Erythroblast (primary cell): ENCODE results near the gene CKM.

Experiments used
- GATA1 ChIP-seq: IDR thresholded peaks from 2 replicates; pipeline ENCODE4 v1.6.1; 2011; ENCODE audit warnings: low read depth, mild to moderate bottlenecking, control low read depth, low read length, moderate library complexity
- POLR2A ChIP-seq: IDR thresholded peaks from 2 replicates; pipeline ENCODE4 v1.6.1; 2011; ENCODE audit warnings: mild to moderate bottlenecking, low read length

DNA sequence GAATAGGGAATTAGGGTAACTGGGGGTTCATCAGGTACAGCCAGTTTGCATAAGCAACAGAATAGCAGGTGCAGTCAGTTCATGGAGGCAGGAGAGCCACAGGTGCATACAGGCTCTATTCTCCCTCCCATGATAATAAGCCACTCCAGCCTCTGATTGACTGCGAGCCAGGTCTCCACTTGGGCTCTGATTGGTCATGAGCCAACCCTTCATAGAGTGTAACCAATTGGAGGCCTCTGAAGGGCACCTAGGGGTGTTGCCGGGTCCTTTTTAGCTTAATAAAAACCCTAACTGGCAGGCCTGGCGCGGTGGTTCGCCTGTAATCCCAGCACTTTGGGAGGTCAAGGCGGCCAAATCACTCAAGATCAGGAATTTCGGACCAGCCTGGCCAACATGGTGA is 8.7 kb upstream of the CKM start:
- TF ChIP-seq POLR2A = no peak
- TF ChIP-seq GATA1 = no peak
